H1 (cell line): ENCODE measurements around the gene ERLIN1. TPM values are rescaled to one million over a fixed set of nuclear protein-coding genes. Genes with fewer than 3 reads are reported as not detected.

Experiments
- CTCF ChIA-PET: fragments of 300-600 bp; sonication (Branson Sonifier 250); formaldehyde crosslinking; loops from one replicate; lab custom pipeline; 2021; ENCODE audit not compliant: partially characterized antibody; lab: Charles Lee
- POLR2A ChIA-PET: fragments of 300-600 bp; sonication (Branson Sonifier 250); formaldehyde crosslinking; loops from one replicate; lab custom pipeline; 2021; ENCODE audit warnings: inconsistent platforms; ENCODE audit not compliant: partially characterized antibody; lab: Charles Lee
- DNase-seq, 2 experiments: peaks; one replicate each; pipeline versions ENCODE4 v3.0.0 to v3.0.0-alpha.2; 2010 to 2022; ENCODE audit warnings: low spot score in 2 of 2, low read depth in 1 of 2, mixed read lengths in 1 of 2
- FAIRE-seq: peaks from 2 replicates; lab custom pipeline; 2011; peaks lifted over from hg19 to GRCh38; lab: Jason Lieb, UNC
- H2AFZ ChIP-seq: 2 replicates; pipeline ENCODE4 v1.8.1; 2012; ENCODE audit warnings: low read length, inconsistent platforms
- H2AK5ac ChIP-seq: 2 replicates; pipeline ENCODE4 v1.6.1; 2013; ENCODE audit warnings: low read depth, low read length
- H2BK120ac ChIP-seq: replicated peaks from 2 replicates; pipeline ENCODE3; 2013; ENCODE audit warnings: low read depth, low read length, inconsistent platforms
- H2BK12ac ChIP-seq: 2 replicates; pipeline ENCODE4 v1.6.1; 2013; ENCODE audit warnings: low read depth, low read length
- H2BK15ac ChIP-seq: 2 replicates; pipeline ENCODE4 v1.6.1; 2013; ENCODE audit warnings: low read length
- H2BK20ac ChIP-seq: 2 replicates; pipeline ENCODE4 v1.6.1; 2013; ENCODE audit warnings: low read length
- H2BK5ac ChIP-seq: 2 replicates; pipeline ENCODE4 v1.6.1; 2013; ENCODE audit warnings: low read depth, low read length
- H3K14ac ChIP-seq: 2 replicates; pipeline ENCODE4 v1.6.1; 2013; ENCODE audit warnings: inconsistent platforms; ENCODE audit not compliant: insufficient read length
- H3K18ac ChIP-seq: 2 replicates; pipeline ENCODE4 v1.6.1; 2013; ENCODE audit warnings: low read length; ENCODE audit errors: extremely low read depth
- H3K23ac ChIP-seq: 2 replicates; pipeline ENCODE4 v1.6.1; 2013; ENCODE audit warnings: inconsistent platforms; ENCODE audit not compliant: insufficient read length
- H3K23me2 ChIP-seq: 2 replicates; pipeline ENCODE4 v1.6.1; 2013; ENCODE audit warnings: low read depth, low read length
- H3K27ac ChIP-seq: 2 replicates; pipeline ENCODE4 v1.6.1; 2011; ENCODE audit warnings: low read depth, low read length, inconsistent platforms
- H3K27me3 ChIP-seq, 4 experiments: replicated peaks in 1 of 4; 1 replicate in 1 of 4; 2 replicates in 3 of 4; pipeline versions ENCODE4 v1.6.1 to v1.8.1; 2011 to 2013; ENCODE audit warnings: low read length in 3 of 4, mild to moderate bottlenecking in 3 of 4, inconsistent platforms in 2 of 4, mixed read lengths in 2 of 4, moderate library complexity in 1 of 4; ENCODE audit not compliant: control insufficient read depth in 3 of 4, insufficient read depth in 3 of 4; ENCODE audit errors: extremely low read depth in 1 of 4
- H3K36me3 ChIP-seq, 4 experiments: 2 replicates each; pipeline versions ENCODE4 v1.6.1 to v1.8.1; 2011 to 2013; ENCODE audit warnings: mild to moderate bottlenecking in 4 of 4, low read length in 3 of 4, moderate library complexity in 2 of 4, control low read depth in 1 of 4, inconsistent platforms in 1 of 4; ENCODE audit not compliant: insufficient read depth in 4 of 4, control insufficient read depth in 2 of 4
- H3K4ac ChIP-seq: replicated peaks from 2 replicates; pipeline ENCODE3; 2013; ENCODE audit warnings: low read length, low read depth, mixed read lengths, inconsistent platforms; ENCODE audit not compliant: insufficient read length
- H3K4me1 ChIP-seq, 4 experiments: replicated peaks in 1 of 4; 1 replicate in 1 of 4; 2 replicates in 3 of 4; pipeline versions ENCODE4 v1.6.1 to v1.8.1; 2011 to 2013; ENCODE audit warnings: low read length in 3 of 4, inconsistent platforms in 2 of 4, mixed read lengths in 1 of 4; ENCODE audit not compliant: insufficient read depth in 4 of 4, control insufficient read depth in 3 of 4
- H3K4me2 ChIP-seq, 2 experiments: 2 replicates each; pipeline versions ENCODE4 v1.6.1 to v1.8.1; 2011 to 2013; ENCODE audit warnings: low read depth in 2 of 2, low read length in 2 of 2, control low read depth in 1 of 2, inconsistent platforms in 1 of 2, mild to moderate bottlenecking in 1 of 2; ENCODE audit not compliant: insufficient read depth in 1 of 2
- H3K4me3 ChIP-seq, 4 experiments: fragments of 200-600, 300-600 bp in 1 of 4; sonication (generic), shearing (Covaris generic), sonication (Bioruptor Twin) in 1 of 4; 2 replicates each; pipeline versions ENCODE4 v1.5.1 to v1.8.1; 2011 to 2016; ENCODE audit warnings: low read length in 4 of 4, low read depth in 3 of 4, control low read depth in 2 of 4, inconsistent platforms in 2 of 4, mild to moderate bottlenecking in 2 of 4, mixed read lengths in 1 of 4, moderate library complexity in 1 of 4; ENCODE audit not compliant: insufficient read depth in 2 of 4; ENCODE audit errors: extremely low read depth in 1 of 4
- H3K56ac ChIP-seq: replicated peaks from 2 replicates; pipeline ENCODE3; 2013; ENCODE audit warnings: low read depth, mild to moderate bottlenecking, mixed read lengths, low read length, inconsistent platforms; ENCODE audit not compliant: insufficient read length
- H3K79me1 ChIP-seq: 2 replicates; pipeline ENCODE4 v1.6.1; 2013; ENCODE audit warnings: low read depth, low read length, control low read depth
- H3K79me2 ChIP-seq, 2 experiments: 2 replicates each; pipeline versions ENCODE4 v1.6.1 to v1.8.1; 2012 to 2013; ENCODE audit warnings: low read length in 2 of 2, mild to moderate bottlenecking in 2 of 2, inconsistent platforms in 1 of 2; ENCODE audit not compliant: insufficient read depth in 2 of 2, control insufficient read depth in 1 of 2
- H3K9ac ChIP-seq, 4 experiments: replicated peaks in 1 of 4; 1 replicate in 1 of 4; 2 replicates in 3 of 4; pipeline versions ENCODE4 v1.6.1 to v1.8.1; 2011 to 2013; ENCODE audit warnings: low read depth in 3 of 4, low read length in 3 of 4, control low read depth in 2 of 4, mild to moderate bottlenecking in 2 of 4, moderate library complexity in 2 of 4, inconsistent platforms in 1 of 4; ENCODE audit errors: extremely low read depth in 1 of 4
- H3K9me3 ChIP-seq, 2 experiments: 2 replicates each; pipeline versions ENCODE4 v1.6.1 to v1.8.1; 2012 to 2013; ENCODE audit warnings: mild to moderate bottlenecking in 2 of 2, moderate library complexity in 2 of 2, control low read depth in 1 of 2, inconsistent platforms in 1 of 2, low read depth in 1 of 2, low read length in 1 of 2, mixed read lengths in 1 of 2; ENCODE audit not compliant: insufficient read depth in 2 of 2
- H4K20me1 ChIP-seq, 2 experiments: replicated peaks in 1 of 2; 2 replicates each; pipeline versions ENCODE3 to v1.8.1; 2011 to 2013; ENCODE audit warnings: inconsistent platforms in 2 of 2, low read length in 2 of 2, mild to moderate bottlenecking in 1 of 2; ENCODE audit not compliant: insufficient read depth in 2 of 2, control insufficient read depth in 1 of 2
- H4K5ac ChIP-seq: 2 replicates; pipeline ENCODE4 v1.6.1; 2013; ENCODE audit warnings: low read length, low read depth, mixed read lengths, inconsistent platforms; ENCODE audit not compliant: insufficient read length
- H4K8ac ChIP-seq: 2 replicates; pipeline ENCODE4 v1.8.0; 2013; ENCODE audit warnings: mild to moderate bottlenecking, moderate library complexity, low read length, inconsistent platforms; ENCODE audit not compliant: insufficient read depth; ENCODE audit errors: extremely low read depth
- H4K91ac ChIP-seq: replicated peaks from 2 replicates; pipeline ENCODE3; 2013; ENCODE audit warnings: low read length, mixed read lengths, inconsistent platforms; ENCODE audit not compliant: insufficient read length
- CTBP2 ChIP-seq: IDR thresholded peaks from 2 replicates; pipeline ENCODE4 v1.7.0; 2011; ENCODE audit warnings: borderline replicate concordance, mild to moderate bottlenecking, moderate library complexity, mixed read lengths, low read length; ENCODE audit not compliant: insufficient read depth, insufficient read length
- HDAC6 ChIP-seq: IDR thresholded peaks from one replicate; pipeline ENCODE4 v1.7.1; 2012; ENCODE audit warnings: low read depth, mild to moderate bottlenecking, inconsistent platforms, low read length, moderate library complexity
- NANOG ChIP-seq: IDR thresholded peaks from 2 replicates; pipeline ENCODE4 v1.6.1; 2011; ENCODE audit warnings: low read length, low read depth, mild to moderate bottlenecking, inconsistent platforms; ENCODE audit not compliant: insufficient read depth, poor library complexity, severe bottlenecking
- PHF8 ChIP-seq: fragments of 200-600 bp; sonication (generic); conservative IDR thresholded peaks from 2 replicates; pipeline ENCODE4 v1.7.1; 2012; ENCODE audit warnings: low read depth, mild to moderate bottlenecking, inconsistent platforms, low read length, moderate library complexity
- POU5F1 ChIP-seq: IDR thresholded peaks from 2 replicates; pipeline ENCODE4 v1.6.1; 2011; ENCODE audit warnings: low read depth, mild to moderate bottlenecking, low read length, moderate library complexity
- WGBS, 2 experiments: shearing (Covaris generic) in 1 of 2; methylation state at CpG; one replicate each; pipeline versions ENCODE4 v1.1.6 to v1.1.7; 2013 to 2015; ENCODE audit warnings: low lambda C conversion rate in 2 of 2, mixed read lengths in 2 of 2, inconsistent platforms in 1 of 2, low coverage in 1 of 2, missing lambda C conversion rate in 1 of 2; ENCODE audit not compliant: insufficient replicate concordance in 2 of 2, insufficient coverage in 1 of 2, insufficient read length in 1 of 2; ENCODE audit errors: extremely low coverage in 1 of 2, missing lambda C conversion rate in 1 of 2; 5-methylcytosine and 5-hydroxymethylcytosine counted together
- polyA plus RNA-seq, 7 experiments: library from polyadenylated mRNA; depleted of rRNA in 3 of 7; stranded (reverse) in 5 of 7; unstranded in 2 of 7; fragments of >200 nt in 5 of 7; fragments of 200-250 nt in 2 of 7; gene quantifications; 1 replicate in 5 of 7; 2 replicates in 1 of 7; 4 replicates in 1 of 7; pipeline versions ENCODE4 v1.2.1 to v1.2.3, GENCODE V29; 2011 to 2013; ENCODE audit warnings: missing spikeins in 2 of 7, mixed read lengths in 2 of 7
- total RNA-seq: library from RNA; stranded (reverse); fragmentation: NEBNext Ultra II Directional; extraction: Animal tissue kit (Norgen Biotek cat#: 25700); gene quantifications from 2 replicates; pipeline ENCODE4 v1.2.1, GENCODE V29; 2021

Gene ERLIN1
- total and polyA plus RNA-seq, 2 of the 8 experiments (the other 6 are each of a cell fraction or from before 2014, with no cell fraction given) = 16.5 to 32.0 TPM

DNA sequence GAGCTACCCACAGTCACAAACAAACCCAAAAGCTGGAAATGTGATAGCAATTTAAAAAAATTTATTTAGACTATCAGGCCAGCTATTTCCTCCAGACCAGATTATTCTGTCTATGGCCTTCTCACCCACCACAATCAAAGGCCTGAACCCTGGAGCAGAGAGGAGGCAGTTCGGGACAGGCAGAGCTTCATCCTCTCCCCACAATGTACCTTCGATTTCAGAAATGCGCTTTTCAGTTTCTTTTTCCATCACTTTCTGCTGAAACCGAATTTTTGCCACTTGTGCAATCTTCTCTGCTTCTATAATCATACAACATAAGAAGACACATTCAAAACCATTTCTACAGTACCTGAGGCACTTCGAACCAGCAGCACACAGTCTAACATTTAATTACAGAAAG is 29.9 kb downstream of the ERLIN1 start:
- H2BK15ac ChIP-seq = no peak overlapping the region
- H2BK20ac ChIP-seq = no peak overlapping the region
- H3K23me2 ChIP-seq = no peaks in the 10 kb centered on the region
- H3K14ac ChIP-seq = no peak overlapping the region
- H2BK5ac ChIP-seq = no peak overlapping the region
- no peak overlapping the region for H2BK12ac ChIP-seq
- H3K23ac ChIP-seq = no peak overlapping the region
- H4K20me1 ChIP-seq = no peaks in the 10 kb centered on the region
- no peak overlapping the region for H3K27ac ChIP-seq
- POLR2A ChIA-PET = interaction anchor here (0.8 to 1.3 kb wide), 3 partner anchors 14 to 242 kb away, joined by 3 read pairs; no protein-coding TSS in a partner anchor
- H3K27me3 ChIP-seq = no peaks in the 10 kb centered on the region
- no peak overlapping the region for H3K18ac ChIP-seq
- no peak overlapping the region for H4K91ac ChIP-seq
- H3K4ac ChIP-seq = no peak overlapping the region
- no peak overlapping the region for H2AK5ac ChIP-seq
- no peak overlapping the region for H2BK120ac ChIP-seq
- H3K4me2 ChIP-seq = no peak overlapping the region
- H3K79me1 ChIP-seq = no peaks in the 10 kb centered on the region
- H3K4me3 ChIP-seq = no peak overlapping the region
- no peak overlapping the region for H4K8ac ChIP-seq
- H2AFZ ChIP-seq = no peak overlapping the region
- CTCF ChIA-PET = interaction anchor here (1.0 to 1.7 kb wide), 2 partner anchors 12 to 310 kb away, joined by 3 to 4 read pairs; no protein-coding TSS in a partner anchor
- H3K56ac ChIP-seq = no peak overlapping the region
- no peaks in the 10 kb centered on the region for H3K79me2 ChIP-seq
- no peak for TF ChIP-seq HDAC6
- TF ChIP-seq POU5F1 = no peak
- no peak for TF ChIP-seq CTBP2
- TF ChIP-seq NANOG = no peak
- no peak for TF ChIP-seq PHF8
- H4K5ac ChIP-seq = no peak overlapping the region
- DNase-seq (no peak), FAIRE-seq (no peak)
- H3K9me3 ChIP-seq = no peaks in the 10 kb centered on the region
- H3K36me3 ChIP-seq = peaks cover 3 to 32% (median 26%) of the 10 kb centered on the region in 4 experiments; a peak in 6 of 8 replicates
- H3K9ac ChIP-seq = no peak overlapping the region
- no peaks in the 10 kb centered on the region for H3K4me1 ChIP-seq
- WGBS, 2 experiments = 88% methylated on average over 5 of the region's 5 CpGs; no CpG with 5 or more reads in 1 of the 2 experiments
